Tibial artery (tissue), 4 donors: ENCODE results near the gene LSM11.

Experiments
- DNase-seq, 2 donors: peaks; one replicate each; pipeline ENCODE4 v3.0.0-alpha.2; 2019
- H3K27ac ChIP-seq, 2 donors: fragments of 200-600 bp; sonication (generic) in 1 of 2; 1 replicate in 1 of 2; 2 replicates in 1 of 2; pipeline ENCODE4 v1.5.1; 2018 to 2019; ENCODE audit warnings: mild to moderate bottlenecking in 1 of 2
- H3K27me3 ChIP-seq, 2 donors: fragments of 200-600 bp; sonication (generic) in 1 of 2; one replicate each; pipeline versions ENCODE4 v1.5.1 to v1.6.0; 2016 to 2019
- H3K36me3 ChIP-seq, 3 donors: fragments of 200-600 bp; sonication (generic) in 2 of 3; one replicate each; pipeline ENCODE4 v1.5.1; 2016 to 2019; ENCODE audit warnings: mild to moderate bottlenecking in 2 of 3
- H3K4me1 ChIP-seq, 4 donors: fragments of 200-600 bp; sonication (generic) in 2 of 4; 1 replicate in 3 of 4; 2 replicates in 1 of 4; pipeline ENCODE4 v1.5.1; 2016 to 2019
- H3K4me3 ChIP-seq, 2 donors: fragments of 200-600 bp; sonication (generic) in 1 of 2; 1 replicate in 1 of 2; 2 replicates in 1 of 2; pipeline ENCODE4 v1.5.1; 2018 to 2019; ENCODE audit warnings: mild to moderate bottlenecking in 2 of 2
- H3K9me3 ChIP-seq, 3 donors: fragments of 200-600 bp; sonication (generic) in 1 of 3; one replicate each; pipeline ENCODE4 v1.5.1; 2016 to 2019
- CTCF ChIP-seq, 2 experiments: fragments of 200-600 bp in 1 of 2; fragments of 450-650 bp in 1 of 2; IDR thresholded peaks; one replicate each; pipeline ENCODE4 v1.5.1; 2017 to 2019; ENCODE audit warnings: antibody characterized with exemption in 2 of 2, mild to moderate bottlenecking in 1 of 2, moderate library complexity in 1 of 2
- intact Hi-C: fragments of 100-400 bp; cut with DNase I; formaldehyde crosslinking; loops from one replicate; pipeline ENCODE4 v1.15.0; 2023; ENCODE audit warnings: low total_unique reads

Gene LSM11

DNA sequence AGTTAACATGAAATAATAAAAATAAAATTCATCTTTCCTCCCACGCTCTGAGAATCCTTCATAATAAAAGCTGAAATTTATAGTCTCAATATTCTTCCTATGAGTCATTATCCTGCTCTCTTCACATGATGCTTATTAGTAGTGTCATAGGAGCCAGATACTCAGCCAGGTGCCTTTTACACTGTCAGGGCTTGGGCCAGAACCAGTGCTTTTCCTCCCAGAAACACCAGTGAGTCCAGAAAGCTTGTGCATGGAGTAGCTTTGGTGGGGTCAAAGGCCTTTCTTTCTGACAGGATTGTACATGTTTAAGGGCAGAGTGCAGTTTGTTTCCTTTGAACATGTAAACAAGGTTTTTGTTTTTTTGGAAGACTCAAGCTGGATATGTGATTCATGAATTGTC is 6.8 kb downstream of the LSM11 start:
- intact Hi-C loops, result no loop called here
- peaks cover 18 to 40% (median 30%) of the 10 kb centered on the region in 3 donors for H3K36me3 ChIP-seq
- no peak for TF ChIP-seq CTCF (IDR thresholded peaks at IDR 0.05)
- H3K4me3 ChIP-seq, result no peak overlapping the region
- H3K27ac ChIP-seq, result no peak overlapping the region
- DNase-seq, result no peak
- H3K4me1 ChIP-seq, result peaks cover 0 to 4% (median under 1%) of the 10 kb centered on the region in 4 donors
- no peaks in the 10 kb centered on the region for H3K9me3 ChIP-seq
- no peaks in the 10 kb centered on the region for H3K27me3 ChIP-seq

DNA sequence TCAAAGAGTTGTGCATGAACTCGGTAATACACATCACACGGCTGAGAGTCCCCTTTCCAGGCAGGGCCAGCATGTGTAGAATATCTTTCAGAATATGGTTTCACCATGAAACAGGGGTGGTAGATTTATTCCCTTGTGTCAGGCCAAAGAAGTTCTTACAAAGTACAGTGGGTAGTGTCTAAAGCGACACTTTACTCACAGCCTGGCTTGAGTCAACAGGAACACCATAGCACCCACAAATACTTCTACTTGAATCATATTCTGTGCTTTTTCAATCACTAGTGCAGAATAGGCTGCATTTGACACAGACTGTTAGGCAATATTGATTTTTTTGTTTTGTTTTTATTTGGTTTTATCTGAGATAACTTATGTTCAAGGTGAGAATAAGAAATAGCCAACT is 12.6 kb downstream of the LSM11 start:
- H3K27me3 ChIP-seq, result no peaks in the 10 kb centered on the region
- no peak overlapping the region for H3K27ac ChIP-seq
- H3K4me1 ChIP-seq, result no peaks in the 10 kb centered on the region
- no peak for DNase-seq
- TF ChIP-seq CTCF (IDR thresholded peaks at IDR 0.05), result no peak
- no peaks in the 10 kb centered on the region for H3K9me3 ChIP-seq
- H3K4me3 ChIP-seq, result no peak overlapping the region
- intact Hi-C loops, result no loop called here
- peaks cover 28 to 89% (median 44%) of the 10 kb centered on the region in 3 donors for H3K36me3 ChIP-seq

DNA sequence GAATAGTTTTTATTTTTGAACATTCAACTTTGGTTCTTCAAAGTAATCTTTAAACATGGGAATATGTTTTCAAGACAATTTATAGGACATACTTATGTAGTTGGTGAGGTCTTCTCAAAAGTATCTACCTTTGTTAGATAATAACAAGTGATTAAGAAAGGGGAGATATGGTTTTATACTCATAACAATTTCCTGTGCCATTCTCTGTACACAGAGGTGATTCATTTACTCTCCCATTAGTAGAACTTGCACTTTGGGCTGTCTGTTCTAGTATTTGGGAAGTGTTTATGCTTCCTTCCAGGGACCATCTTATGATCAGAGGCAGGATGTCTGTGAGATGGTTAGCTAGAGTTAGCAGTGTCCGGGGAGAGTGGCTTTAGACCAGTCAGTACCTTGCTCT is 15.2 kb downstream of the LSM11 start:
- Histone ChIP-seq H3K4me3 (no peak overlapping the region), H3K9me3 (no peaks in the 10 kb centered on the region), H3K27me3 (no peaks in the 10 kb centered on the region), H3K4me1 (no peaks in the 10 kb centered on the region), H3K36me3 (peaks cover 23 to 65% (median 26%) of the 10 kb centered on the region in 3 donors), H3K27ac (no peak overlapping the region)
- no peak for DNase-seq
- no peak for TF ChIP-seq CTCF (IDR thresholded peaks at IDR 0.05)
- intact Hi-C loops, result no loop called here

DNA sequence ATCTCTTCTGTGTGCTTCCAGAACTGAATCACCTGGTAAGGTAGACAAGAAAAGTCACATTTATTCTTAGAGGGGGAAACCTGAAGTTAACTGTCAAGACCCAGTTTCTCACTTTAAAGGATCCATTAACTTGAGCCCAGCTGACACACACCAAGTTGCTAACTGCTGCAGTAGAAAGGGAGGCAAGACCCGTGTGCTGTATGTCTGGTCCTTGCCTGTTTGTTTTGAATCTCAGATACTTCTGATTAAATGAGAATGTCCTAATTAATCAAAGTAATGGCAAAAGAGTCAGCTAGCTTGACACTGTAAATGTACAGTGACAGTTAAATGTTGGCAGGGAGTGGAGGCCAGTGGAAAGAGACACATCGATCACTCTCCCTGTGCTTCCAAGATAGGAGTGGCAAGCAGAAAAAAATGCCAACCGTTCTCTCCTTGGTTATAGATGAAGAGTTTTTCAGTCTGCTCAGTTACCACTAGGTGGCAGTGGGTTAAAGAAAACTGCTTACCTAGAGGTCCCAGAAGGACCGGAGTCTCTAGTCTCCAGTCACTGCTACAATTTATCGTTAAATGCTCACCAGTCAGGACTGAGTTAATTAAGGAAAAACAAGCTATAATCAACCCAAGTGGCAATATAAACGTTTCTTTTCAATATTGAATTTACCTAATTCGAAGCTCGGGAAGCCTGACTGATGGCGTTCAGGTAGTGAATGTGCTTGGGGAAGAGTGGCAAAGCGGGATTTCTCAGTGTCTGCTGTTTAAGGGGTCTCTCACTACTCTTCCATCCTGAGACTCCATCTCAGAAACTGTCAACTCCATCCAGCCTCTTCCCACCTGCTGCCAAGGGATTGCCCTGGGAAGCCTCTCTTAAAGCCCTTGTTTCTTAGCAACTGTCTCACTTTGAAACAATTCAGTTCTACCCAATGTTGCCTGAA is 18.4 kb downstream of the LSM11 start:
- Histone ChIP-seq H3K36me3 (peaks cover 0 to 33% (median 0%) of the 10 kb centered on the region in 3 donors), H3K9me3 (no peaks in the 10 kb centered on the region), H3K4me1 (no peaks in the 10 kb centered on the region), H3K27ac (no peak overlapping the region), H3K4me3 (no peak overlapping the region), H3K27me3 (no peaks in the 10 kb centered on the region)
- peak; percentile 68 to 78 for TF ChIP-seq CTCF (IDR thresholded peaks at IDR 0.05)
- intact Hi-C loops, result no loop called here
- DNase-seq, result no peak

- no peak for DNase-seq
- no peak for TF ChIP-seq CTCF (IDR thresholded peaks at IDR 0.05)
- intact Hi-C loops, result no loop called here
Observed at GRCh38 chr5:157764531-157764930, 21.0 kb downstream of the LSM11 start.

More at GRCh38 chr5:157764531-157764930, 21.0 kb downstream of the LSM11 start:
- H3K36me3 ChIP-seq, result peaks cover 0 to 9% (median 0%) of the 10 kb centered on the region in 3 donors
- H3K27me3 ChIP-seq, result no peaks in the 10 kb centered on the region
- no peak overlapping the region for H3K27ac ChIP-seq
- H3K4me1 ChIP-seq, result peaks cover 0 to 3% (median 0%) of the 10 kb centered on the region in 4 donors
- no peaks in the 10 kb centered on the region for H3K9me3 ChIP-seq
- no peak overlapping the region for H3K4me3 ChIP-seq
